Osteocyte (in vitro differentiated cells): Measurements from ENCODE around the gene H1-8. TPM values are rescaled to one million over a fixed set of nuclear protein-coding genes. Genes with fewer than 3 reads are reported as not detected.

Experiments
- DNase-seq: peaks from one replicate; pipeline ENCODE4 v3.0.0; 2021; ENCODE audit warnings: mixed read lengths; ENCODE audit not compliant: unreplicated experiment; ENCODE audit errors: extremely low spot score
- H3K27ac Mint-ChIP-seq: one replicate; pipeline ENCODE4 v1.8.0; 2021; ENCODE audit warnings: mild to moderate bottlenecking, mixed read lengths; ENCODE audit not compliant: unreplicated experiment
- H3K27me3 Mint-ChIP-seq: one replicate; pipeline ENCODE4 v1.8.0; 2021; ENCODE audit warnings: mixed read lengths; ENCODE audit not compliant: unreplicated experiment
- H3K36me3 Mint-ChIP-seq: one replicate; pipeline ENCODE4 v1.8.0; 2021; ENCODE audit warnings: mixed read lengths; ENCODE audit not compliant: unreplicated experiment
- H3K4me1 Mint-ChIP-seq: one replicate; pipeline ENCODE4 v1.8.0; 2021; ENCODE audit warnings: mixed read lengths; ENCODE audit not compliant: unreplicated experiment
- H3K4me3 Mint-ChIP-seq: one replicate; pipeline ENCODE4 v1.8.0; 2021; ENCODE audit warnings: mild to moderate bottlenecking, moderate library complexity, mixed read lengths; ENCODE audit not compliant: unreplicated experiment
- H3K9me3 Mint-ChIP-seq: one replicate; pipeline ENCODE4 v1.8.0; 2021; ENCODE audit warnings: mixed read lengths; ENCODE audit not compliant: unreplicated experiment
- CTCF ChIP-seq: fragments of 200-600 bp; sonication (generic); IDR thresholded peaks from 2 replicates; pipeline ENCODE4 v1.5.0; 2021; ENCODE audit warnings: antibody characterized with exemption, mild to moderate bottlenecking, moderate library complexity
- total RNA-seq: library from RNA; stranded (reverse); gene quantifications from 2 replicates; pipeline ENCODE4 v1.2.1, GENCODE V29; 2021

H1-8 gene
- total RNA-seq, 1 donor from 2014 or later = not detected

GRCh38 chr3:129590215-129590614 is 47.2 kb downstream of the H1-8 start:
- DNase-seq = no peak
- peaks cover 19% of the 10 kb centered on the region for H3K36me3 Mint-ChIP-seq
- no peak for TF ChIP-seq CTCF
- peak overlapping the region; percentile 99 for H3K27ac Mint-ChIP-seq
- H3K4me3 Mint-ChIP-seq = no peak overlapping the region
- peaks cover 72% of the 10 kb centered on the region for H3K4me1 Mint-ChIP-seq
- no peaks in the 10 kb centered on the region for H3K27me3 Mint-ChIP-seq
- no peaks in the 10 kb centered on the region for H3K9me3 Mint-ChIP-seq

GRCh38 chr3:129591932-129592331 is 49.0 kb downstream of the H1-8 start:
- H3K36me3 Mint-ChIP-seq = peaks cover 9% of the 10 kb centered on the region
- H3K27me3 Mint-ChIP-seq = no peaks in the 10 kb centered on the region
- TF ChIP-seq CTCF = no peak
- no peaks in the 10 kb centered on the region for H3K9me3 Mint-ChIP-seq
- DNase-seq = no peak
- H3K27ac Mint-ChIP-seq = peak overlapping the region; percentile 99
- H3K4me3 Mint-ChIP-seq = no peak overlapping the region
- peaks cover 85% of the 10 kb centered on the region for H3K4me1 Mint-ChIP-seq

GRCh38 chr3:129592381-129593131 is 49.6 kb downstream of the H1-8 start:
- no peaks in the 10 kb centered on the region for H3K9me3 Mint-ChIP-seq
- peaks cover 7% of the 10 kb centered on the region for H3K36me3 Mint-ChIP-seq
- H3K4me1 Mint-ChIP-seq = peaks cover 88% of the 10 kb centered on the region
- H3K27me3 Mint-ChIP-seq = no peaks in the 10 kb centered on the region
- TF ChIP-seq CTCF = no peak
- peak overlapping the region; percentile 99 for H3K27ac Mint-ChIP-seq
- DNase-seq = no peak
- H3K4me3 Mint-ChIP-seq = peak overlapping the region; percentile 41

- TF ChIP-seq CTCF = no peak
- peaks cover 90% of the 10 kb centered on the region for H3K4me1 Mint-ChIP-seq
- no peak for DNase-seq
- peak overlapping the region; percentile 99 for H3K27ac Mint-ChIP-seq
- no peaks in the 10 kb centered on the region for H3K9me3 Mint-ChIP-seq
- peaks cover 2% of the 10 kb centered on the region for H3K36me3 Mint-ChIP-seq
- H3K4me3 Mint-ChIP-seq = peak overlapping the region; percentile 46
- no peaks in the 10 kb centered on the region for H3K27me3 Mint-ChIP-seq
Measured at GRCh38 chr3:129593230-129593594, 50.2 kb downstream of the H1-8 start.

GRCh38 chr3:129593595-129594339 is 50.8 kb downstream of the H1-8 start:
- H3K9me3 Mint-ChIP-seq = no peaks in the 10 kb centered on the region
- DNase-seq = no peak
- peaks cover 92% of the 10 kb centered on the region for H3K4me1 Mint-ChIP-seq
- H3K36me3 Mint-ChIP-seq = peaks cover 2% of the 10 kb centered on the region
- H3K27ac Mint-ChIP-seq = peak overlapping the region; percentile 99
- peak overlapping the region; percentile 46 for H3K4me3 Mint-ChIP-seq
- no peak for TF ChIP-seq CTCF
- H3K27me3 Mint-ChIP-seq = no peaks in the 10 kb centered on the region
